IMR-90 (cell line): ENCODE measurements around the gene ZSCAN30. TPM values are rescaled to one million over a fixed set of nuclear protein-coding genes. Genes with fewer than 3 reads are reported as not detected.

Experiments
- ATAC-seq: fragments of 200-7000 bp; cut with Tn5 transposase; 2 replicates; pipeline ENCODE4 v1.9.1; 2020; ENCODE audit warnings: low read depth, mild to moderate bottlenecking, moderate library complexity
- BruUV-seq: library from RNA; stranded (reverse); fragments of 400-500 nt; replicated peaks from 2 replicates; lab custom pipeline; 2021; lab: Mats Ljungman, UMichigan
- CTCF ChIA-PET: fragments of 300-600 bp; formaldehyde crosslinking; extraction: SDS; loops from one replicate; lab custom pipeline; 2021; ENCODE audit warnings: antibody characterized with exemption; lab: Yijun Ruan, JAX
- POLR2A ChIA-PET: fragments of 300-600 bp; sonication (Branson Sonifier 250); formaldehyde crosslinking; loops from one replicate; lab custom pipeline; 2022; ENCODE audit warnings: antibody characterized with exemption; ENCODE audit not compliant: unreplicated experiment; lab: Charles Lee
- DNase-seq: peaks from one replicate; pipeline ENCODE4 v3.0.0; 2013
- H2AFZ ChIP-seq: replicated peaks from 2 replicates; pipeline ENCODE3; 2013; ENCODE audit warnings: low read length, mild to moderate bottlenecking; ENCODE audit not compliant: poor library complexity
- H2AK5ac ChIP-seq: 2 replicates; pipeline ENCODE4 v1.6.1; 2013; ENCODE audit warnings: low read depth, low read length, inconsistent platforms
- H2AK9ac ChIP-seq: replicated peaks from 2 replicates; pipeline ENCODE3; 2013; ENCODE audit warnings: mild to moderate bottlenecking, low read depth, low read length, moderate library complexity; ENCODE audit not compliant: poor library complexity
- H2BK120ac ChIP-seq: 2 replicates; pipeline ENCODE4 v1.6.1; 2013; ENCODE audit warnings: low read depth, low read length, inconsistent platforms
- H2BK15ac ChIP-seq: 3 replicates; pipeline ENCODE4 v1.6.1; 2013; ENCODE audit warnings: low read depth, low read length, inconsistent platforms
- H2BK20ac ChIP-seq: 2 replicates; pipeline ENCODE4 v1.6.1; 2013; ENCODE audit warnings: low read depth, mild to moderate bottlenecking, inconsistent platforms, low read length, moderate library complexity
- H2BK5ac ChIP-seq: 2 replicates; pipeline ENCODE4 v1.6.1; 2013; ENCODE audit warnings: mild to moderate bottlenecking, low read depth, low read length, inconsistent platforms; ENCODE audit not compliant: poor library complexity, severe bottlenecking
- H3K14ac ChIP-seq: replicated peaks from 2 replicates; pipeline ENCODE4 v1.6.1; 2013; ENCODE audit warnings: low read depth, low read length, inconsistent platforms
- H3K18ac ChIP-seq: 2 replicates; pipeline ENCODE4 v1.6.1; 2013; ENCODE audit warnings: low read depth, low read length, control low read depth
- H3K23ac ChIP-seq: 2 replicates; pipeline ENCODE4 v1.6.1; 2013; ENCODE audit warnings: low read depth, low read length, inconsistent platforms
- H3K27ac ChIP-seq: 2 replicates; pipeline ENCODE4 v1.5.1; 2013; ENCODE audit warnings: mild to moderate bottlenecking, control low read depth, low read length; ENCODE audit not compliant: insufficient read depth
- H3K27me3 ChIP-seq: 2 replicates; pipeline ENCODE4 v1.6.1; 2013; ENCODE audit warnings: low read length; ENCODE audit not compliant: control insufficient read depth, insufficient read depth
- H3K36me3 ChIP-seq: 2 replicates; pipeline ENCODE4 v1.6.1; 2013; ENCODE audit warnings: low read length, mixed read lengths; ENCODE audit not compliant: control insufficient read depth, insufficient read depth
- H3K4ac ChIP-seq: 2 replicates; pipeline ENCODE4 v1.6.1; 2013; ENCODE audit warnings: low read depth, low read length, inconsistent platforms
- H3K4me1 ChIP-seq: 2 replicates; pipeline ENCODE4 v1.6.1; 2013; ENCODE audit warnings: low read length, mixed read lengths; ENCODE audit not compliant: control insufficient read depth, insufficient read depth
- H3K4me2 ChIP-seq: 2 replicates; pipeline ENCODE4 v1.6.1; 2013; ENCODE audit warnings: low read depth, mild to moderate bottlenecking, control low read depth, low read length, moderate library complexity
- H3K4me3 ChIP-seq: 2 replicates; pipeline ENCODE4 v1.5.1; 2013; ENCODE audit warnings: low read depth, mild to moderate bottlenecking, control low read depth, low read length, moderate library complexity; ENCODE audit not compliant: insufficient read depth
- H3K56ac ChIP-seq: 2 replicates; pipeline ENCODE4 v1.6.1; 2013; ENCODE audit warnings: low read length, inconsistent platforms; ENCODE audit not compliant: insufficient read depth; ENCODE audit errors: extremely low read depth
- H3K79me1 ChIP-seq, 2 experiments: 2 replicates each; pipeline ENCODE4 v1.6.1; 2013; ENCODE audit warnings: low read length in 2 of 2, inconsistent platforms in 1 of 2, low read depth in 1 of 2
- H3K9ac ChIP-seq: 2 replicates; pipeline ENCODE4 v1.6.1; 2013; ENCODE audit warnings: low read depth, low read length, control low read depth
- H3K9me1 ChIP-seq: 2 replicates; pipeline ENCODE4 v1.6.1; 2013; ENCODE audit warnings: low read length, inconsistent platforms; ENCODE audit not compliant: insufficient read depth
- H3K9me3 ChIP-seq: 2 replicates; pipeline ENCODE4 v1.6.1; 2013; ENCODE audit warnings: low read length; ENCODE audit not compliant: control insufficient read depth, insufficient read depth
- H4K20me1 ChIP-seq: 2 replicates; pipeline ENCODE4 v1.6.1; 2013; ENCODE audit warnings: low read length, inconsistent platforms; ENCODE audit not compliant: insufficient read depth
- H4K5ac ChIP-seq: 2 replicates; pipeline ENCODE4 v1.6.1; 2013; ENCODE audit warnings: mild to moderate bottlenecking, low read depth, low read length, control low read depth
- H4K8ac ChIP-seq, 2 experiments: 2 replicates each; pipeline ENCODE4 v1.6.1; 2013; ENCODE audit warnings: low read depth in 2 of 2, low read length in 2 of 2, control low read depth in 1 of 2, inconsistent platforms in 1 of 2
- H4K91ac ChIP-seq: 2 replicates; pipeline ENCODE4 v1.6.1; 2013; ENCODE audit warnings: low read depth, low read length, inconsistent platforms; ENCODE audit not compliant: insufficient read depth
- CEBPB ChIP-seq: IDR thresholded peaks from 2 replicates; pipeline ENCODE4 v1.6.1; 2012; ENCODE audit warnings: low read depth, low read length, improper control_type of control experiment
- CHD1 ChIP-seq: IDR thresholded peaks from 2 replicates; pipeline ENCODE4 v1.6.1; 2012; ENCODE audit warnings: low read depth, low read length, improper control_type of control experiment
- FOS ChIP-seq: fragments of 150-350 bp; IDR thresholded peaks from 2 replicates; pipeline ENCODE4 v1.6.1; 2016; ENCODE audit warnings: low read depth, low read length
- MAFK ChIP-seq: IDR thresholded peaks from 2 replicates; pipeline ENCODE4 v1.6.1; 2012; ENCODE audit warnings: low read depth, low read length, improper control_type of control experiment
- MAZ ChIP-seq: IDR thresholded peaks from 2 replicates; pipeline ENCODE4 v1.6.1; 2012; ENCODE audit warnings: low read depth, mild to moderate bottlenecking, low read length, improper control_type of control experiment, moderate library complexity, borderline replicate concordance
- MXI1 ChIP-seq: IDR thresholded peaks from 2 replicates; pipeline ENCODE4 v1.6.1; 2012; ENCODE audit warnings: low read depth, mild to moderate bottlenecking, low read length, moderate library complexity, borderline replicate concordance
- NFE2L2 ChIP-seq: fragments of 150-350 bp; IDR thresholded peaks from 2 replicates; pipeline ENCODE4 v1.6.1; 2016; ENCODE audit warnings: low read depth, mild to moderate bottlenecking, low read length
- POLR2A ChIP-seq: IDR thresholded peaks from 2 replicates; pipeline ENCODE4 v1.6.1; 2012; ENCODE audit warnings: mild to moderate bottlenecking, low read depth, low read length
- RAD21 ChIP-seq: IDR thresholded peaks from 2 replicates; pipeline ENCODE4 v1.6.1; 2012; ENCODE audit warnings: low read length, improper control_type of control experiment
- RCOR1 ChIP-seq: IDR thresholded peaks from 2 replicates; pipeline ENCODE4 v1.6.1; 2012; ENCODE audit warnings: mild to moderate bottlenecking, low read length, improper control_type of control experiment; ENCODE audit not compliant: insufficient replicate concordance
- RFX5 ChIP-seq: IDR thresholded peaks from 2 replicates; pipeline ENCODE4 v1.8.0; 2012; ENCODE audit warnings: low read depth, mild to moderate bottlenecking, low read length, moderate library complexity
- SMC3 ChIP-seq: fragments of 150-350 bp; IDR thresholded peaks from 2 replicates; pipeline ENCODE4 v1.6.1; 2016; ENCODE audit warnings: low read depth, mild to moderate bottlenecking, antibody characterized with exemption, low read length, moderate library complexity
- WGBS, 2 experiments: methylation state at CpG; one replicate each; pipeline versions ENCODE4 v1.1.5 to v1.1.7; 2013; ENCODE audit warnings: missing lambda C conversion rate in 2 of 2; ENCODE audit not compliant: insufficient read length in 1 of 2; ENCODE audit errors: extremely low coverage in 2 of 2; 5-methylcytosine and 5-hydroxymethylcytosine counted together
- dilution Hi-C: fragments of 300-500 bp; cut with HindIII; formaldehyde crosslinking; loops from one replicate; pipeline ENCODE4 v1.14.3; 2018; ENCODE audit warnings: low sequenced_read_pairs; ENCODE audit not compliant: unreplicated experiment
- in situ Hi-C: fragments of 300-500 bp; cut with MboI; formaldehyde crosslinking; loops from 3 replicates; pipeline ENCODE4 v1.14.3; 2019; ENCODE audit warnings: low sequenced_read_pairs, inconsistent platforms, mixed read lengths
- intact Hi-C: fragments of 100-400 bp; cut with micrococcal nuclease; formaldehyde crosslinking; loops from 2 replicates; pipeline ENCODE4 v1.10.0; 2022
- polyA plus RNA-seq, 3 experiments: library from polyadenylated mRNA; depleted of rRNA; stranded (reverse); fragments of >200 nt; gene quantifications; 2 replicates each; pipeline ENCODE4 v1.2.3, GENCODE V29; 2012; ENCODE audit warnings: low replicate concordance in 1 of 3
- total RNA-seq: library from RNA; depleted of rRNA; stranded (reverse); fragments of >200 nt; gene quantifications from 2 replicates; pipeline ENCODE4 v1.2.3, GENCODE V29; 2012
- TF ChIP-seq, protein P1 (sequence below): conservative IDR thresholded peaks from 2 replicates; pipeline ENCODE4 v1.5.1; 2012; ENCODE audit warnings: mild to moderate bottlenecking, low read depth, low read length, improper control_type of control experiment
- TF ChIP-seq, protein P2 (sequence below): fragments of 150-350 bp; IDR thresholded peaks from 2 replicates; pipeline ENCODE4 v1.6.1; 2016; ENCODE audit warnings: low read depth, mild to moderate bottlenecking, low read length, moderate library complexity, borderline replicate concordance
- TF ChIP-seq, protein P3 (sequence below): fragments of 150-350 bp; IDR thresholded peaks from 2 replicates; pipeline ENCODE4 v1.6.1; 2017; ENCODE audit warnings: mild to moderate bottlenecking, antibody characterized with exemption, low read length, low read depth

The ZSCAN30 gene
- total and polyA plus RNA-seq, 2 of the 4 experiments (the other 2 are of a cell fraction): 9.9 to 17.7 TPM

DNA sequence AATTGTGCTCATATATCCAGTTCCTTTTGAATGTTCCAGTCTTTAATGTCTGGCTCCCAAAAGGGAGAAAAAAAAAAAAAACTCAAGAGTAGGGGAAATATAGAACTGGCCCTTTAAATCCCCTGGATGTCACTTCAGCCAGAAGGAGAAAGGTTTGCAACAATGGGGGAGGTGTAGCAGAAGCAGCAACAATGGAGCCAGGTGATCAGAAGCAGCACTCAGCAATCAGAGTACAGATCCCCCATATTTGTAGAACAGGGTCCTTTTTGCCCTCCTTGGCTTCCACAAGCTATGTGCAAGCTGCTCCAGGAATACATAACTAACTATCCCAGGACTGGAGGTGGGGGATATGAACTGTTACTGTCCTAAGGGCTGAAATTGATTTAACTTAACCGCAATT lies 75.0 kb downstream of the ZSCAN30 start:
- H3K56ac ChIP-seq: no peak overlapping the region
- no peak overlapping the region for H3K4me3 ChIP-seq
- no peaks in the 10 kb centered on the region for H4K20me1 ChIP-seq
- no peak overlapping the region for H3K9ac ChIP-seq
- CTCF ChIA-PET: no interaction called here
- no peak overlapping the region for H2BK20ac ChIP-seq
- no peak for TF ChIP-seq MXI1
- no peak for TF ChIP-seq MAFK
- TF ChIP-seq FOS: no peak
- no peak for TF ChIP-seq RFX5
- TF ChIP-seq, protein P1, sequence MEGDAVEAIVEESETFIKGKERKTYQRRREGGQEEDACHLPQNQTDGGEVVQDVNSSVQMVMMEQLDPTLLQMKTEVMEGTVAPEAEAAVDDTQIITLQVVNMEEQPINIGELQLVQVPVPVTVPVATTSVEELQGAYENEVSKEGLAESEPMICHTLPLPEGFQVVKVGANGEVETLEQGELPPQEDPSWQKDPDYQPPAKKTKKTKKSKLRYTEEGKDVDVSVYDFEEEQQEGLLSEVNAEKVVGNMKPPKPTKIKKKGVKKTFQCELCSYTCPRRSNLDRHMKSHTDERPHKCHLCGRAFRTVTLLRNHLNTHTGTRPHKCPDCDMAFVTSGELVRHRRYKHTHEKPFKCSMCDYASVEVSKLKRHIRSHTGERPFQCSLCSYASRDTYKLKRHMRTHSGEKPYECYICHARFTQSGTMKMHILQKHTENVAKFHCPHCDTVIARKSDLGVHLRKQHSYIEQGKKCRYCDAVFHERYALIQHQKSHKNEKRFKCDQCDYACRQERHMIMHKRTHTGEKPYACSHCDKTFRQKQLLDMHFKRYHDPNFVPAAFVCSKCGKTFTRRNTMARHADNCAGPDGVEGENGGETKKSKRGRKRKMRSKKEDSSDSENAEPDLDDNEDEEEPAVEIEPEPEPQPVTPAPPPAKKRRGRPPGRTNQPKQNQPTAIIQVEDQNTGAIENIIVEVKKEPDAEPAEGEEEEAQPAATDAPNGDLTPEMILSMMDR: no peak
- TF ChIP-seq RAD21: no peak
- no peak for TF ChIP-seq RCOR1
- TF ChIP-seq, protein P2, sequence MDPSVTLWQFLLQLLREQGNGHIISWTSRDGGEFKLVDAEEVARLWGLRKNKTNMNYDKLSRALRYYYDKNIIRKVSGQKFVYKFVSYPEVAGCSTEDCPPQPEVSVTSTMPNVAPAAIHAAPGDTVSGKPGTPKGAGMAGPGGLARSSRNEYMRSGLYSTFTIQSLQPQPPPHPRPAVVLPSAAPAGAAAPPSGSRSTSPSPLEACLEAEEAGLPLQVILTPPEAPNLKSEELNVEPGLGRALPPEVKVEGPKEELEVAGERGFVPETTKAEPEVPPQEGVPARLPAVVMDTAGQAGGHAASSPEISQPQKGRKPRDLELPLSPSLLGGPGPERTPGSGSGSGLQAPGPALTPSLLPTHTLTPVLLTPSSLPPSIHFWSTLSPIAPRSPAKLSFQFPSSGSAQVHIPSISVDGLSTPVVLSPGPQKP: no peak
- no peak for TF ChIP-seq SMC3
- TF ChIP-seq MAZ: no peak
- TF ChIP-seq NFE2L2: no peak
- TF ChIP-seq CEBPB: no peak
- TF ChIP-seq POLR2A: no peak
- TF ChIP-seq CHD1: no peak
- TF ChIP-seq, protein P3, sequence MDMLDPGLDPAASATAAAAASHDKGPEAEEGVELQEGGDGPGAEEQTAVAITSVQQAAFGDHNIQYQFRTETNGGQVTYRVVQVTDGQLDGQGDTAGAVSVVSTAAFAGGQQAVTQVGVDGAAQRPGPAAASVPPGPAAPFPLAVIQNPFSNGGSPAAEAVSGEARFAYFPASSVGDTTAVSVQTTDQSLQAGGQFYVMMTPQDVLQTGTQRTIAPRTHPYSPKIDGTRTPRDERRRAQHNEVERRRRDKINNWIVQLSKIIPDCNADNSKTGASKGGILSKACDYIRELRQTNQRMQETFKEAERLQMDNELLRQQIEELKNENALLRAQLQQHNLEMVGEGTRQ: no peak
- no peak overlapping the region for H2BK120ac ChIP-seq
- dilution Hi-C loops (no loop called here), in situ Hi-C loops (no loop called here), intact Hi-C loops (loop anchor here (10.0 kb wide), 1 partner anchor 60 kb away; no protein-coding TSS in a partner anchor)
- H2AK9ac ChIP-seq: no peak overlapping the region
- no CpG with 5 or more reads among the region's 1 CpG for WGBS, 2 experiments
- no peak overlapping the region for H3K27ac ChIP-seq
- ATAC-seq: no peak
- H3K79me1 ChIP-seq: no peaks in the 10 kb centered on the region
- H3K23ac ChIP-seq: no peak overlapping the region
- POLR2A ChIA-PET: no interaction called here
- H2AFZ ChIP-seq: no peak overlapping the region
- no peak for DNase-seq
- no peak overlapping the region for H4K91ac ChIP-seq
- H3K27me3 ChIP-seq: peaks cover 2% of the 10 kb centered on the region
- no peak overlapping the region for H3K4me2 ChIP-seq
- no peaks in the 10 kb centered on the region for H3K9me1 ChIP-seq
- no peak overlapping the region for H2AK5ac ChIP-seq
- no peaks in the 10 kb centered on the region for H3K4me1 ChIP-seq
- no peak overlapping the region for H2BK15ac ChIP-seq
- H4K8ac ChIP-seq: no peak overlapping the region
- H3K14ac ChIP-seq: no peak overlapping the region
- no TSS peak for BruUV-seq
- no peak overlapping the region for H3K4ac ChIP-seq
- no peaks in the 10 kb centered on the region for H3K36me3 ChIP-seq
- H4K5ac ChIP-seq: no peak overlapping the region
- H3K9me3 ChIP-seq: no peaks in the 10 kb centered on the region
- no peak overlapping the region for H3K18ac ChIP-seq
- no peak overlapping the region for H2BK5ac ChIP-seq
